ENCODE measurements around the gene C20orf144.

Gene C20orf144

GRCh38 chr20:33701629-33702450 lies 39.7 kb downstream of the C20orf144 start:
- TF ChIP-seq TAF1 (IDR thresholded peaks at IDR 0.05; ENCODE audit: borderline replicate concordance, insufficient read depth, low read length) (no peak), FOXP2 (optimal IDR thresholded peaks at IDR 0.05; ENCODE audit: borderline replicate concordance, extremely low read depth, extremely low read length, insufficient read depth) (no peak)

GRCh38 chr20:33702861-33703260 lies 40.7 kb downstream of the C20orf144 start:
- TF ChIP-seq TAF1 (IDR thresholded peaks at IDR 0.05; ENCODE audit: borderline replicate concordance, insufficient read depth, low read length) (no peak), REST (IDR thresholded peaks at IDR 0.05; ENCODE audit: insufficient read depth in 1 of 2, low read depth in 2 of 2, low read length in 2 of 2) (no peak), FOXP2 (optimal IDR thresholded peaks at IDR 0.05; ENCODE audit: borderline replicate concordance, extremely low read depth, extremely low read length, insufficient read depth) (no peak), SIN3A (IDR thresholded peaks at IDR 0.05; ENCODE audit: borderline replicate concordance, insufficient read depth, low read length) (no peak), POLR2AphosphoS5 (IDR thresholded peaks at IDR 0.05; ENCODE audit: low read depth, low read length) (no peak)

- no peak for TF ChIP-seq TAF1 (IDR thresholded peaks at IDR 0.05; ENCODE audit: borderline replicate concordance, insufficient read depth, low read length)
- TF ChIP-seq SIN3A (IDR thresholded peaks at IDR 0.05; ENCODE audit: borderline replicate concordance, insufficient read depth, low read length): no peak
These were observed 41.5 kb downstream of the C20orf144 start for GRCh38 chr20:33703498-33704137.

GRCh38 chr20:33704197-33704924 lies 42.2 kb downstream of the C20orf144 start:
- no peak for TF ChIP-seq REST (IDR thresholded peaks at IDR 0.05; ENCODE audit: insufficient read depth in 1 of 2, low read depth in 2 of 2, low read length in 2 of 2)
- no peak for TF ChIP-seq TAF1 (IDR thresholded peaks at IDR 0.05; ENCODE audit: borderline replicate concordance, insufficient read depth, low read length)
- TF ChIP-seq SIN3A (IDR thresholded peaks at IDR 0.05; ENCODE audit: borderline replicate concordance, insufficient read depth, low read length): no peak
- TF ChIP-seq FOXP2 (optimal IDR thresholded peaks at IDR 0.05; ENCODE audit: borderline replicate concordance, extremely low read depth, extremely low read length, insufficient read depth): no peak
- no peak for TF ChIP-seq POLR2AphosphoS5 (IDR thresholded peaks at IDR 0.05; ENCODE audit: low read depth, low read length)

- TF ChIP-seq TAF1 (IDR thresholded peaks at IDR 0.05; ENCODE audit: borderline replicate concordance, insufficient read depth, low read length): no peak
- no peak for TF ChIP-seq FOXP2 (optimal IDR thresholded peaks at IDR 0.05; ENCODE audit: borderline replicate concordance, extremely low read depth, extremely low read length, insufficient read depth)
- TF ChIP-seq REST (IDR thresholded peaks at IDR 0.05; ENCODE audit: insufficient read depth in 1 of 2, low read depth in 2 of 2, low read length in 2 of 2): no peak
These were observed 45.5 kb downstream of the C20orf144 start for GRCh38 chr20:33707668-33708067.

- TF ChIP-seq SIN3A (IDR thresholded peaks at IDR 0.05; ENCODE audit: borderline replicate concordance, insufficient read depth, low read length): no peak
- TF ChIP-seq FOXP2 (optimal IDR thresholded peaks at IDR 0.05; ENCODE audit: borderline replicate concordance, extremely low read depth, extremely low read length, insufficient read depth): no peak
- no peak for TF ChIP-seq REST (IDR thresholded peaks at IDR 0.05; ENCODE audit: insufficient read depth in 1 of 2, low read depth in 2 of 2, low read length in 2 of 2)
- TF ChIP-seq TAF1 (IDR thresholded peaks at IDR 0.05; ENCODE audit: borderline replicate concordance, insufficient read depth, low read length): no peak
- no peak for TF ChIP-seq POLR2AphosphoS5 (IDR thresholded peaks at IDR 0.05; ENCODE audit: low read depth, low read length)
These were observed 47.3 kb downstream of the C20orf144 start for GRCh38 chr20:33709398-33709797.

Data from PFSK-1 (cell line).